ENCODE data around the gene KCMF1. TPM values are rescaled to one million over a fixed set of nuclear protein-coding genes. Genes with fewer than 3 reads are reported as not detected.
A peak's percentile ranks its signal among the peaks of the same experiment; 100 is the strongest.

The KCMF1 gene
- polyA plus RNA-seq, 1 of the 3 experiments (the other 2 are of a cell fraction), result 37.0 TPM

DNA sequence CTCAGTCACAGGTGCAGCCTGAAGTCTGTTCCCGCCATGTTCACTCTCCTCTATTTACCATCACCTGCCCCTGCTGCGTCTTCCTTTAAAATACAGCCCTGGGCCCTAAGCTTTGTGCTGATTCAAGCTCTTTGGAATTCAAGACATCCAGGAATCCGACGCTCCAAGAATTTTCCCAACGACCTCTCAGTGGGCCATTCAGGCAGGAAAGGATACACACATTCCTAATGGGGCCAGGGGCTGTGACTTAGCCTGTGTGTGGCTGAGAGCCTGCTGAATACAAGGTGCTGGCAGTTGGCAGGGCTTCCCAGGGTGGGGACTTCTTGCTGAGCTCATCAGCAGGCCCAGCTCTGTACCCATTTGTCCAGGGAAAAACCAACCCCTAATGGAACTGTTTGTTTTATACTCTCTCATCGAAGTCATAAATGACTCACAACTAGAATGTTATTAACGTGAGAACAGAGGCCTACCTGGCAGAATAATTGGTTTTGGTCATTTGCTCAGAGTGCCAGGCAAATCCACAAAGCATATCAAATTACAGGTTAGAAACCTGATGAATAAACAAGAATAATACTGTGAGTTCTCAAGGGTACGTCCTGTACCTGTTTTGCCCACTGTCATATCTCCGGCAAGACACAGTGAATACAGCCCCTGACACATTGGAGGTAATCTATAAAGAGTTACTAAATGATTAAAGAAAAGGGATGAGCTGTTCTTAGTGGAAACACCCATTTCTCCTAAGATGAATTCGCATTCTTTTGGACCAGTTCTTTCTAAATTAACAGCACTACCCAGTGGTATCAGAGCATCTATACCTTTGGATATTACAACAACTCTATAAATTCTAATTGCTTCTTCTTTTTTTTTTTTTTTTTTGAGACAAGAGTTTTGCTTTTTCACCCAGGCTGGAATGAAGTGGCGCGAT lies 12.6 kb upstream of the KCMF1 start:
- ChIA-PET POLR2A (interaction anchor here (0.7 kb wide), 1 partner anchor 12 kb away, joined by 3 read pairs; no protein-coding TSS in a partner anchor), CTCF (interaction anchor here (1.2 to 1.6 kb wide), 3 partner anchors 16 to 33 kb away, joined by 3 to 10 read pairs (median 8); no protein-coding TSS in a partner anchor)
- Histone ChIP-seq H3K27me3 (ENCODE audit: insufficient read depth) (no peaks in the 10 kb centered on the region), H4K20me1 (ENCODE audit: insufficient read depth) (no peaks in the 10 kb centered on the region), H2AFZ (ENCODE audit: low read depth) (no peak overlapping the region), H3K9me3 (no peaks in the 10 kb centered on the region), H3K4me1 (ENCODE audit: control insufficient read depth in 1 of 2, insufficient read depth in 2 of 2, low read depth in 1 of 2, low read length in 1 of 2) (peaks cover 5 to 30% of the 10 kb centered on the region in 2 experiments; a peak in 3 of 4 replicates), H3K9ac (peak overlapping the region; percentile 61; the same call in 1 of the 2 replicates), H3K79me2 (ENCODE audit: insufficient read depth) (peaks cover 23% of the 10 kb centered on the region), H3K9me2 (no peaks in the 10 kb centered on the region), H3K4me3 (ENCODE audit: low read depth in 2 of 2, low read length in 1 of 2) (0 out of 4 replicates have a peak overlapping the region, but pooled peaks of 1 of the 2 experiments have one; percentile 22), H3K27ac (ENCODE audit: low read depth in 2 of 2, low read length in 1 of 2) (peak overlapping the region; percentile 51 to 97; a peak in 3 of 4 replicates), H3F3A (replicated peaks; ENCODE audit: insufficient read depth) (peaks cover 37% of the 10 kb centered on the region), H3K36me3 (replicated peaks in 1 of 2; ENCODE audit: control insufficient read depth in 1 of 2, insufficient read depth in 2 of 2, low read length in 1 of 2) (peaks cover 0 to 12% of the 10 kb centered on the region in 2 experiments), H3K4me2 (peak overlapping the region; percentile 58; the same call in 1 of the 2 replicates)
- DNase-seq, result no peak
- 43% methylated on average over 12 of the region's 12 CpGs for WGBS (ENCODE audit: low lambda C conversion rate)
- TF ChIP-seq POLR2AphosphoS5 (IDR thresholded peaks at IDR 0.05; ENCODE audit: low read depth, low read length), result peak; percentile 11; the same call in 1 of the 2 replicates
- TF ChIP-seq IRF3 (IDR thresholded peaks at IDR 0.05; ENCODE audit: low read depth, low read length), result no peak
- TF ChIP-seq FOXJ3 (CRISPR knock-in tag; IDR thresholded peaks at IDR 0.05), result no peak
- TF ChIP-seq, protein P1, sequence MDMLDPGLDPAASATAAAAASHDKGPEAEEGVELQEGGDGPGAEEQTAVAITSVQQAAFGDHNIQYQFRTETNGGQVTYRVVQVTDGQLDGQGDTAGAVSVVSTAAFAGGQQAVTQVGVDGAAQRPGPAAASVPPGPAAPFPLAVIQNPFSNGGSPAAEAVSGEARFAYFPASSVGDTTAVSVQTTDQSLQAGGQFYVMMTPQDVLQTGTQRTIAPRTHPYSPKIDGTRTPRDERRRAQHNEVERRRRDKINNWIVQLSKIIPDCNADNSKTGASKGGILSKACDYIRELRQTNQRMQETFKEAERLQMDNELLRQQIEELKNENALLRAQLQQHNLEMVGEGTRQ (IDR thresholded peaks at IDR 0.05; ENCODE audit: borderline replicate concordance, low read depth, low read length), result no peak
- no peak for TF ChIP-seq RAD21 (IDR thresholded peaks at IDR 0.05; ENCODE audit: low read length)
- no peak for TF ChIP-seq NRF1 (IDR thresholded peaks at IDR 0.05; ENCODE audit: low read depth, low read length)
- TF ChIP-seq, protein P2, sequence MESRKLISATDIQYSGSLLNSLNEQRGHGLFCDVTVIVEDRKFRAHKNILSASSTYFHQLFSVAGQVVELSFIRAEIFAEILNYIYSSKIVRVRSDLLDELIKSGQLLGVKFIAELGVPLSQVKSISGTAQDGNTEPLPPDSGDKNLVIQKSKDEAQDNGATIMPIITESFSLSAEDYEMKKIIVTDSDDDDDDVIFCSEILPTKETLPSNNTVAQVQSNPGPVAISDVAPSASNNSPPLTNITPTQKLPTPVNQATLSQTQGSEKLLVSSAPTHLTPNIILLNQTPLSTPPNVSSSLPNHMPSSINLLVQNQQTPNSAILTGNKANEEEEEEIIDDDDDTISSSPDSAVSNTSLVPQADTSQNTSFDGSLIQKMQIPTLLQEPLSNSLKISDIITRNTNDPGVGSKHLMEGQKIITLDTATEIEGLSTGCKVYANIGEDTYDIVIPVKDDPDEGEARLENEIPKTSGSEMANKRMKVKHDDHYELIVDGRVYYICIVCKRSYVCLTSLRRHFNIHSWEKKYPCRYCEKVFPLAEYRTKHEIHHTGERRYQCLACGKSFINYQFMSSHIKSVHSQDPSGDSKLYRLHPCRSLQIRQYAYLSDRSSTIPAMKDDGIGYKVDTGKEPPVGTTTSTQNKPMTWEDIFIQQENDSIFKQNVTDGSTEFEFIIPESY (IDR thresholded peaks at IDR 0.05; ENCODE audit: borderline replicate concordance, low read depth), result 0 out of 2 replicates have a peak, but pooled peaks have one; percentile 12
- TF ChIP-seq MXI1 (IDR thresholded peaks at IDR 0.05; ENCODE audit: low read depth, low read length), result no peak
- no peak for TF ChIP-seq YY1 (IDR thresholded peaks at IDR 0.05; ENCODE audit: low read depth)
- TF ChIP-seq EP300 (IDR thresholded peaks at IDR 0.05; ENCODE audit: borderline replicate concordance in 1 of 2, low read depth in 1 of 2, low read length in 1 of 2), result peak in 1 of 2 experiments; percentile 52; a peak in 1 of 4 replicates
- TF ChIP-seq RFX5 (IDR thresholded peaks at IDR 0.05; ENCODE audit: low read length), result no peak
- TF ChIP-seq SMC3 (IDR thresholded peaks at IDR 0.05; ENCODE audit: low read depth, low read length), result no peak
- TF ChIP-seq TCF12 (IDR thresholded peaks at IDR 0.05), result peak; percentile 74
- TF ChIP-seq USF1 (IDR thresholded peaks at IDR 0.05; ENCODE audit: borderline replicate concordance, low read depth), result no peak
- TF ChIP-seq NFIC (IDR thresholded peaks at IDR 0.05; ENCODE audit: borderline replicate concordance), result peak; percentile 68
- TF ChIP-seq RXRA (IDR thresholded peaks at IDR 0.05; ENCODE audit: borderline replicate concordance, low read depth), result peak; percentile 65
- TF ChIP-seq, protein P3, sequence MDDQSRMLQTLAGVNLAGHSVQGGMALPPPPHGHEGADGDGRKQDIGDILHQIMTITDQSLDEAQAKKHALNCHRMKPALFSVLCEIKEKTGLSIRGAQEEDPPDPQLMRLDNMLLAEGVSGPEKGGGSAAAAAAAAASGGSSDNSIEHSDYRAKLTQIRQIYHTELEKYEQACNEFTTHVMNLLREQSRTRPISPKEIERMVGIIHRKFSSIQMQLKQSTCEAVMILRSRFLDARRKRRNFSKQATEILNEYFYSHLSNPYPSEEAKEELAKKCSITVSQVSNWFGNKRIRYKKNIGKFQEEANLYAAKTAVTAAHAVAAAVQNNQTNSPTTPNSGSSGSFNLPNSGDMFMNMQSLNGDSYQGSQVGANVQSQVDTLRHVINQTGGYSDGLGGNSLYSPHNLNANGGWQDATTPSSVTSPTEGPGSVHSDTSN (IDR thresholded peaks at IDR 0.05), result no peak; the same call in 1 of the 2 replicates
- no peak for TF ChIP-seq CHD2 (IDR thresholded peaks at IDR 0.05; ENCODE audit: low read length, partially characterized antibody)
- 0 out of 2 replicates have a peak, but pooled peaks have one; percentile 16 for TF ChIP-seq MEF2A (IDR thresholded peaks at IDR 0.05; ENCODE audit: borderline replicate concordance, low read depth)
- no peak for TF ChIP-seq RCOR1 (IDR thresholded peaks at IDR 0.05; ENCODE audit: low read length)
- no peak for TF ChIP-seq TAF1 (IDR thresholded peaks at IDR 0.05; ENCODE audit: borderline replicate concordance, low read depth, low read length)
- no peak for TF ChIP-seq ELF1 (IDR thresholded peaks at IDR 0.05)
- TF ChIP-seq CTCF (IDR thresholded peaks at IDR 0.05), result no peak
- peak; percentile 48; the same call in 1 of the 2 replicates for TF ChIP-seq FOSL2 (IDR thresholded peaks at IDR 0.05; ENCODE audit: borderline replicate concordance, low read depth)
